ENCODE data around the gene CIBAR2. TPM values are rescaled to one million over a fixed set of nuclear protein-coding genes. Genes with fewer than 3 reads are reported as not detected.

The CIBAR2 gene
- total RNA-seq, 6 experiments from 2014 or later, result not detected

GRCh38 chr16:85067024-85067423 lies 45.2 kb downstream of the CIBAR2 start:
- no peak overlapping the region for H3K27ac Mint-ChIP-seq
- DNase-seq, result no peak
- H3K36me3 Mint-ChIP-seq (ENCODE audit: low read depth), result peaks cover 6% of the 10 kb centered on the region
- H3K9me3 Mint-ChIP-seq, result no peaks in the 10 kb centered on the region
- H3K4me1 Mint-ChIP-seq (ENCODE audit: low read depth), result no peaks in the 10 kb centered on the region
- H3K4me3 Mint-ChIP-seq, result no peak overlapping the region
- H3K27me3 Mint-ChIP-seq (ENCODE audit: insufficient read depth), result no peaks in the 10 kb centered on the region; the same call in 1 of the 2 replicates
- no peak for TF ChIP-seq CTCF (IDR thresholded peaks at IDR 0.05)

- H3K9me3 Mint-ChIP-seq, result no peaks in the 10 kb centered on the region
- H3K4me1 Mint-ChIP-seq (ENCODE audit: low read depth), result no peaks in the 10 kb centered on the region
- no peak for DNase-seq
- H3K4me3 Mint-ChIP-seq, result no peak overlapping the region
- H3K27ac Mint-ChIP-seq, result no peak overlapping the region
- H3K27me3 Mint-ChIP-seq (ENCODE audit: insufficient read depth), result no peaks in the 10 kb centered on the region; the same call in 1 of the 2 replicates
- no peak for TF ChIP-seq CTCF (IDR thresholded peaks at IDR 0.05)
- H3K36me3 Mint-ChIP-seq (ENCODE audit: low read depth), result peaks cover 6% of the 10 kb centered on the region
Measured at GRCh38 chr16:85066346-85066885, 45.9 kb downstream of the CIBAR2 start.

GRCh38 chr16:85065099-85065498 lies 47.2 kb downstream of the CIBAR2 start:
- TF ChIP-seq CTCF (IDR thresholded peaks at IDR 0.05), result no peak

GRCh38 chr16:85064186-85064585 lies 48.1 kb downstream of the CIBAR2 start:
- H3K27me3 Mint-ChIP-seq (ENCODE audit: insufficient read depth), result no peaks in the 10 kb centered on the region; the same call in 1 of the 2 replicates
- H3K36me3 Mint-ChIP-seq (ENCODE audit: low read depth), result peaks cover 6% of the 10 kb centered on the region
- H3K27ac Mint-ChIP-seq, result no peak overlapping the region
- DNase-seq, result no peak
- H3K9me3 Mint-ChIP-seq, result no peaks in the 10 kb centered on the region
- H3K4me1 Mint-ChIP-seq (ENCODE audit: low read depth), result no peaks in the 10 kb centered on the region
- no peak for TF ChIP-seq CTCF (IDR thresholded peaks at IDR 0.05)
- H3K4me3 Mint-ChIP-seq, result no peak overlapping the region

More at GRCh38 chr16:85065099-85065498, 47.2 kb downstream of the CIBAR2 start:
- Mint-ChIP-seq H3K4me3 (no peak overlapping the region), H3K27ac (no peak overlapping the region), H3K36me3 (ENCODE audit: low read depth) (peaks cover 6% of the 10 kb centered on the region), H3K9me3 (no peaks in the 10 kb centered on the region), H3K4me1 (ENCODE audit: low read depth) (no peaks in the 10 kb centered on the region), H3K27me3 (ENCODE audit: insufficient read depth) (no peaks in the 10 kb centered on the region; the same call in 1 of the 2 replicates)
- DNase-seq, result no peak

- H3K27me3 Mint-ChIP-seq (ENCODE audit: insufficient read depth), result no peaks in the 10 kb centered on the region; the same call in 1 of the 2 replicates
- no peak for TF ChIP-seq CTCF (IDR thresholded peaks at IDR 0.05)
- no peaks in the 10 kb centered on the region for H3K9me3 Mint-ChIP-seq
- no peak overlapping the region for H3K27ac Mint-ChIP-seq
- no peak overlapping the region for H3K4me3 Mint-ChIP-seq
- peaks cover 6% of the 10 kb centered on the region for H3K36me3 Mint-ChIP-seq (ENCODE audit: low read depth)
- no peaks in the 10 kb centered on the region for H3K4me1 Mint-ChIP-seq (ENCODE audit: low read depth)
- DNase-seq, result no peak
Measured at GRCh38 chr16:85062845-85063244, 49.4 kb downstream of the CIBAR2 start.

All from HFFc6 (cell line).